ENCODE data around the gene ITGB3. TPM values are rescaled to one million over a fixed set of nuclear protein-coding genes. Genes with fewer than 3 reads are reported as not detected.
A peak's percentile ranks its signal among the peaks of the same experiment; 100 is the strongest.

ITGB3 gene
- total RNA-seq, 3 donors from 2014 or later = 3.8 to 29.8 (median 14.6) TPM

- H3K9me3 ChIP-seq = no peaks in the 10 kb centered on the region
- H3K36me3 ChIP-seq = no peaks in the 10 kb centered on the region
- intact Hi-C loops (cut with DNase I; ENCODE audit: low total_unique reads) = no loop called here
- DNase-seq (ENCODE audit: low spot score in 2 of 2) = no peak
- H3K27ac ChIP-seq = no peak overlapping the region
- TF ChIP-seq CTCF (IDR thresholded peaks at IDR 0.05) = no peak
- no peak overlapping the region for H3K4me3 ChIP-seq
- H3K4me1 ChIP-seq = no peaks in the 10 kb centered on the region
- H3K27me3 ChIP-seq = no peaks in the 10 kb centered on the region
Observed at GRCh38 chr17:47219621-47220475, 33.8 kb upstream of the ITGB3 start.

- H3K4me1 ChIP-seq = no peaks in the 10 kb centered on the region
- TF ChIP-seq CTCF (IDR thresholded peaks at IDR 0.05) (no peak), POLR2AphosphoS5 (IDR thresholded peaks at IDR 0.05) (no peak), POLR2A (IDR thresholded peaks at IDR 0.05) (no peak)
- H3K9me3 ChIP-seq = no peaks in the 10 kb centered on the region
- no peak overlapping the region for H3K27ac ChIP-seq
- intact Hi-C loops (cut with DNase I; ENCODE audit: low total_unique reads) = no loop called here
- no peaks in the 10 kb centered on the region for H3K27me3 ChIP-seq
- no peak overlapping the region for H3K4me3 ChIP-seq
- no peak for DNase-seq (ENCODE audit: low spot score in 2 of 2)
- no peaks in the 10 kb centered on the region for H3K36me3 ChIP-seq
Observed at GRCh38 chr17:47220531-47220999, 33.1 kb upstream of the ITGB3 start.

- H3K4me1 ChIP-seq = no peaks in the 10 kb centered on the region
- no peak overlapping the region for H3K27ac ChIP-seq
- H3K27me3 ChIP-seq = no peaks in the 10 kb centered on the region
- no peaks in the 10 kb centered on the region for H3K9me3 ChIP-seq
- H3K4me3 ChIP-seq = no peak overlapping the region
- H3K36me3 ChIP-seq = no peaks in the 10 kb centered on the region
- intact Hi-C loops (cut with DNase I; ENCODE audit: low total_unique reads) = no loop called here
- TF ChIP-seq CTCF (IDR thresholded peaks at IDR 0.05) (no peak), POLR2A (IDR thresholded peaks at IDR 0.05) (no peak), POLR2AphosphoS5 (IDR thresholded peaks at IDR 0.05) (no peak)
- DNase-seq (ENCODE audit: low spot score in 2 of 2) = no peak
Observed at GRCh38 chr17:47221154-47221553, 32.5 kb upstream of the ITGB3 start.

GRCh38 chr17:47222047-47222446, 31.6 kb upstream of the ITGB3 start:
- H3K27me3 ChIP-seq = no peaks in the 10 kb centered on the region
- H3K27ac ChIP-seq = no peak overlapping the region
- H3K4me3 ChIP-seq = no peak overlapping the region
- no peak for DNase-seq (ENCODE audit: low spot score in 2 of 2)
- intact Hi-C loops (cut with DNase I; ENCODE audit: low total_unique reads) = no loop called here
- no peaks in the 10 kb centered on the region for H3K36me3 ChIP-seq
- no peaks in the 10 kb centered on the region for H3K9me3 ChIP-seq
- no peaks in the 10 kb centered on the region for H3K4me1 ChIP-seq
- TF ChIP-seq POLR2AphosphoS5 (IDR thresholded peaks at IDR 0.05) = no peak
- TF ChIP-seq CTCF (IDR thresholded peaks at IDR 0.05) = no peak
- TF ChIP-seq POLR2A (IDR thresholded peaks at IDR 0.05) = no peak

- no peak for DNase-seq (ENCODE audit: low spot score in 2 of 2)
- Histone ChIP-seq H3K27ac (peak overlapping the region in 1 of 2 donors; percentile 22), H3K9me3 (no peaks in the 10 kb centered on the region), H3K4me1 (no peaks in the 10 kb centered on the region), H3K27me3 (no peaks in the 10 kb centered on the region), H3K4me3 (no peak overlapping the region), H3K36me3 (no peaks in the 10 kb centered on the region)
- intact Hi-C loops (cut with DNase I; ENCODE audit: low total_unique reads) = no loop called here
- TF ChIP-seq POLR2AphosphoS5 (IDR thresholded peaks at IDR 0.05) (no peak), POLR2A (IDR thresholded peaks at IDR 0.05) (no peak), CTCF (IDR thresholded peaks at IDR 0.05) (no peak)
Observed at GRCh38 chr17:47223007-47223406, 30.6 kb upstream of the ITGB3 start.

Data from breast epithelium (tissue), 4 donors.